A673 (cell line): ENCODE measurements around the gene CLDN14. TPM values are rescaled to one million over a fixed set of nuclear protein-coding genes. Genes with fewer than 3 reads are reported as not detected.
A peak's percentile ranks its signal among the peaks of the same experiment; 100 is the strongest.

Experiments used
- BruUV-seq: library from RNA; stranded (reverse); fragments of 400-500 nt; replicated peaks from 2 replicates; lab custom pipeline; 2021; lab: Mats Ljungman, UMichigan
- CTCF ChIA-PET: fragments of 300-600 bp; sonication (Branson Sonifier 250); formaldehyde crosslinking; loops from one replicate; lab custom pipeline; 2022; ENCODE audit warnings: antibody characterized with exemption; lab: Charles Lee
- POLR2A ChIA-PET: fragments of 300-600 bp; sonication (Branson Sonifier 250); formaldehyde crosslinking; loops from one replicate; lab custom pipeline; 2022; ENCODE audit warnings: antibody characterized with exemption; ENCODE audit not compliant: low non-redundant PET; lab: Charles Lee
- DNase-seq: peaks from one replicate; pipeline ENCODE4 v3.0.0-alpha.2; 2015; ENCODE audit warnings: low spot score
- H3K27ac ChIP-seq: fragments of 200-600 bp; sonication (generic); 2 replicates; pipeline ENCODE4 v1.5.1; 2016; ENCODE audit warnings: mixed run types, low read depth, mild to moderate bottlenecking, mixed read lengths, antibody characterized with exemption, low read length; ENCODE audit not compliant: poor library complexity, severe bottlenecking
- H3K27me3 ChIP-seq: fragments of 200-600 bp; sonication (generic); replicated peaks from 2 replicates; pipeline ENCODE4 v1.6.1; 2017; ENCODE audit warnings: mixed run types, low read depth, mild to moderate bottlenecking, mixed read lengths, antibody characterized with exemption, low read length; ENCODE audit not compliant: insufficient read depth, poor library complexity
- H3K36me3 ChIP-seq: fragments of 200-600 bp; sonication (generic); 2 replicates; pipeline ENCODE4 v1.6.1; 2016; ENCODE audit warnings: mixed run types, mild to moderate bottlenecking, mixed read lengths, antibody characterized with exemption, low read length; ENCODE audit not compliant: insufficient read depth, poor library complexity, severe bottlenecking
- H3K4me1 ChIP-seq: fragments of 200-600 bp; sonication (generic); 2 replicates; pipeline ENCODE4 v1.6.1; 2017; ENCODE audit warnings: mixed run types, mild to moderate bottlenecking, mixed read lengths, antibody characterized with exemption, low read length; ENCODE audit not compliant: insufficient read depth, poor library complexity, severe bottlenecking
- H3K4me3 ChIP-seq: fragments of 200-600 bp; sonication (generic); 2 replicates; pipeline ENCODE4 v1.5.1; 2016; ENCODE audit warnings: low read depth, mixed run types, mild to moderate bottlenecking, mixed read lengths, low read length; ENCODE audit not compliant: poor library complexity, severe bottlenecking
- H3K9me3 ChIP-seq: fragments of 200-600 bp; sonication (generic); 2 replicates; pipeline ENCODE4 v1.6.1; 2016; ENCODE audit warnings: mixed run types, low read depth, mild to moderate bottlenecking, mixed read lengths, antibody characterized with exemption, low read length; ENCODE audit not compliant: poor library complexity, severe bottlenecking
- CTCF ChIP-seq: fragments of 300-800, 200-600 bp; sonication (generic); conservative IDR thresholded peaks from 2 replicates; pipeline ENCODE4 v1.5.1; 2017; ENCODE audit warnings: low read depth, mild to moderate bottlenecking, antibody characterized with exemption, low read length, moderate library complexity, mixed read lengths
- EZH2 ChIP-seq: fragments of 200-600 bp; sonication (generic); IDR thresholded peaks from 2 replicates; pipeline ENCODE4 v1.6.1; 2017; ENCODE audit warnings: borderline replicate concordance, low read depth, mild to moderate bottlenecking, mixed read lengths, antibody characterized with exemption, low read length; ENCODE audit not compliant: poor library complexity, severe bottlenecking
- intact Hi-C: fragments of 100-400 bp; cut with micrococcal nuclease; formaldehyde crosslinking; loops from one replicate; pipeline ENCODE4 v1.10.0; 2022; ENCODE audit not compliant: unreplicated experiment
- total RNA-seq: library from RNA; stranded (reverse); gene quantifications from 2 replicates; pipeline ENCODE4 v1.2.3, GENCODE V29; 2021

The CLDN14 gene
- total RNA-seq, 1 experiment from 2014 or later: not detected

GRCh38 chr21:36485476-36485875 is 5.6 kb upstream of the CLDN14 start:
- no TSS peak for BruUV-seq
- H3K9me3 ChIP-seq: no peaks in the 10 kb centered on the region
- no peaks in the 10 kb centered on the region for H3K36me3 ChIP-seq
- H3K4me1 ChIP-seq: peaks cover 32% of the 10 kb centered on the region
- DNase-seq: no peak
- H3K4me3 ChIP-seq: no peak overlapping the region
- ChIA-PET POLR2A (no interaction called here), CTCF (no interaction called here)
- peak overlapping the region; percentile 86 for H3K27ac ChIP-seq
- TF ChIP-seq EZH2 (no peak), CTCF (no peak)
- intact Hi-C loops: loop anchor here (5.0 kb wide), 1 partner anchor 63 kb away; no protein-coding TSS in a partner anchor
- no peaks in the 10 kb centered on the region for H3K27me3 ChIP-seq

GRCh38 chr21:36483095-36483494 is 3.2 kb upstream of the CLDN14 start:
- Histone ChIP-seq H3K9me3 (no peaks in the 10 kb centered on the region), H3K36me3 (no peaks in the 10 kb centered on the region), H3K27me3 (no peaks in the 10 kb centered on the region), H3K4me3 (no peak overlapping the region), H3K27ac (no peak overlapping the region), H3K4me1 (peaks cover 31% of the 10 kb centered on the region)
- intact Hi-C loops: no loop called here
- TF ChIP-seq EZH2 (no peak), CTCF (no peak)
- no TSS peak for BruUV-seq
- ChIA-PET POLR2A (interaction anchor here (0.7 kb wide), 1 partner anchor 100 kb away, joined by 7 read pairs; no protein-coding TSS in a partner anchor), CTCF (no interaction called here)
- DNase-seq: no peak

GRCh38 chr21:36482673-36483072 is 2.8 kb upstream of the CLDN14 start:
- CTCF ChIA-PET: no interaction called here
- no peak for TF ChIP-seq EZH2
- no peak for TF ChIP-seq CTCF
- intact Hi-C loops: no loop called here

More at GRCh38 chr21:36482673-36483072, 2.8 kb upstream of the CLDN14 start:
- H3K4me3 ChIP-seq: no peak overlapping the region
- no peaks in the 10 kb centered on the region for H3K36me3 ChIP-seq
- peaks cover 30% of the 10 kb centered on the region for H3K4me1 ChIP-seq
- H3K27ac ChIP-seq: no peak overlapping the region
- DNase-seq: no peak
- POLR2A ChIA-PET: no interaction called here
- no peaks in the 10 kb centered on the region for H3K9me3 ChIP-seq
- H3K27me3 ChIP-seq: no peaks in the 10 kb centered on the region
- no TSS peak for BruUV-seq
